ENCODE measurements around the gene TMCC2. TPM values are rescaled to one million over a fixed set of nuclear protein-coding genes. Genes with fewer than 3 reads are reported as not detected.

TMCC2 gene
- total RNA-seq, 2 experiments from 2014 or later = 2.6 to 5.3 TPM

DNA sequence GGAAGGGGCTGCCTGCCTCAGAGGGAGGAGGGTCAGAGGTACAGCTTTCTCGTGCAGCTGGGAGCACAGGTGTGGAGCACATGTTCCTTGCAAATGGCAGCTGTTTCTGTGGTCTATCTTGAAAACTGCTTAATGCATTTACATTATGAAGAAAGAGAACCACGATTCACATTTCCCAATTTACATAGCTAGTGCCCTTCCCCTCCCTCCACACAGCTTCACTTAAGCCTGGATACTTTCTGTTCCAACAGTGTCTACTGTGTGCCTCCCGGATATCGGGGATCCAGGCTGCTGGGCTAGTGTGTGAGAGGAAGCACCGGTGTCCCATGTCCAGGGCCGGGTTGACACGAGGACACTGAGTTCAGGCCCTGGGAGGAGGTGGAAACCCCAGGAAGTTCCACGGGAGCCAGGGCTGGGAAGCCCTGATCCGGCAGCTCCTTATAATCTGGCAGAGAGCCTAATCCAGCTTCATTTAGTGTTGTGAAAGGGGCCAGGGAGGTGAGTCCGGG lies 31.6 kb downstream of the TMCC2 start:
- CTCF ChIA-PET = interaction anchor here (1.0 to 16.4 kb wide), 7 partner anchors 9 to 270 kb away, joined by 3 to 207 read pairs (median 5); partner anchors contain the start of gene TMCC2
- Mint-ChIP-seq H3K4me1 (peaks cover 21% of the 10 kb centered on the region), H3K27me3 (no peaks in the 10 kb centered on the region), H3K4me3 (no peak overlapping the region), H3K27ac (no peak overlapping the region), H3K9me3 (ENCODE audit: low read depth) (no peaks in the 10 kb centered on the region), H3K36me3 (no peaks in the 10 kb centered on the region)
- no peak for DNase-seq
- ATAC-seq = no peak

DNA sequence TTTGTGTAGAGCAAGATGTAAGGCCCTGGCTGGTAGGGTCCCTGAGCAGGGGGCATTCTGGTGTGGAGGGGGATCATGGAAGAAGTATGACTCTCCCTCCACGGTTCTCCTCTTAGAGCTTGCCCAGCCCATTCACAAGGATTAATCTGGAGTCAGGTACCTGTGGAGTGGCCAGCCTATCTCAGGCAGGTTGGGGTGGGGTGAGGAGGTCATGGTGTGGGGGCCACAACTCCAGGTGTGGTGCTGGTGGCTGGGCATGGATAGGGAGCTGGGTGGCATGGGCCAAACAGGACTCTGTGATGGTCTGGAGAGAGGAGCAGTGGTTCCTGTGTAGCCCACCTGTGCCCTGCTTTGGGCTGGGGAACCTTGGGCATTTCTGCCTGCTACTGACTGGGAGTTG lies 32.3 kb downstream of the TMCC2 start:
- no peak overlapping the region for H3K4me3 Mint-ChIP-seq
- DNase-seq = no peak
- H3K27me3 Mint-ChIP-seq = no peaks in the 10 kb centered on the region
- no peak overlapping the region for H3K27ac Mint-ChIP-seq
- no peaks in the 10 kb centered on the region for H3K9me3 Mint-ChIP-seq (ENCODE audit: low read depth)
- peaks cover 21% of the 10 kb centered on the region for H3K4me1 Mint-ChIP-seq
- ATAC-seq = no peak
- CTCF ChIA-PET = interaction anchor here (0.9 to 16.4 kb wide), 9 partner anchors 9 to 271 kb away, joined by 3 to 207 read pairs (median 5); partner anchors contain the start of gene TMCC2
- no peaks in the 10 kb centered on the region for H3K36me3 Mint-ChIP-seq

DNA sequence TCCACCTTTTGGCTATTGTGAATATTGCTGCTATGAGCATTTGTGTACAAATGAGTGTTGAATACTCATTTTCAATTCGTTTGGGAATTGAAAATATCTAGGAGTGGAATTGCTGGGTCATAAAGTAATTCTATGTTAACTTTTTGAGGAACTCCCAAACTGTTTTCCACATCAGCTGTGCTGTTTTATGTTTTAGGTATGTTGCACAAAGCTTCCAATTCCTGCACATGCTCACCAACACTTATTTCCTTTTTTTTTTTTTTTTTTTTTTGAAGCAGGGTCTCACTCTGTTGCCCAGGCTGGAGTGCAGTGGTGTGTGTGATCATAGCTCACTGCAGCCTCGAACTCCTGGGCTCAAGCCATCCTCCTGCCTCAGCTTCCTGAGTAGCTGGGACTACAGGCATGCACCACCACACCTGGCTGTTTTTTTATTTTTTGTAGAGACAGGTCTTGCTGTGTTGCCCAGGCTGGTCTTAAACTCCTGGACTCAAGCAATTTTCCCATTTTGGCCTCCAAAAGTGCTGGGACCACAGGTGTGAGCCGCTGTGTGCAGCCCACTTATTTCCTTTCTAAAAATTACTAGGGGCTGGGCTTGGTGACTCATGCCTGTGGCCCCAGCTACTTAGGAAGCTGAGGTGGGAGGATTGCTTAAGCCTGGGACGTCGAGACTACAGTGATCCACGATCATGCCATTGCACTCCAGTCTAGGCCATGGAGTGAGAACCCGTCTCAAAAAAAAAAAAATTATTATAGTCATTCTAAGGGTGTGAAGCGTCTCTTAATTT lies 33.4 kb downstream of the TMCC2 start:
- H3K27me3 Mint-ChIP-seq = no peaks in the 10 kb centered on the region
- H3K9me3 Mint-ChIP-seq (ENCODE audit: low read depth) = no peaks in the 10 kb centered on the region
- H3K4me3 Mint-ChIP-seq = no peak overlapping the region
- no peaks in the 10 kb centered on the region for H3K36me3 Mint-ChIP-seq
- peaks cover 21% of the 10 kb centered on the region for H3K4me1 Mint-ChIP-seq
- H3K27ac Mint-ChIP-seq = no peak overlapping the region
- CTCF ChIA-PET = interaction anchor here (0.6 to 16.4 kb wide), 13 partner anchors 9 to 284 kb away, joined by 3 to 207 read pairs (median 4); partner anchors contain the start of gene TMCC2
- ATAC-seq = peak; percentile 52
- DNase-seq = peak; percentile 49

DNA sequence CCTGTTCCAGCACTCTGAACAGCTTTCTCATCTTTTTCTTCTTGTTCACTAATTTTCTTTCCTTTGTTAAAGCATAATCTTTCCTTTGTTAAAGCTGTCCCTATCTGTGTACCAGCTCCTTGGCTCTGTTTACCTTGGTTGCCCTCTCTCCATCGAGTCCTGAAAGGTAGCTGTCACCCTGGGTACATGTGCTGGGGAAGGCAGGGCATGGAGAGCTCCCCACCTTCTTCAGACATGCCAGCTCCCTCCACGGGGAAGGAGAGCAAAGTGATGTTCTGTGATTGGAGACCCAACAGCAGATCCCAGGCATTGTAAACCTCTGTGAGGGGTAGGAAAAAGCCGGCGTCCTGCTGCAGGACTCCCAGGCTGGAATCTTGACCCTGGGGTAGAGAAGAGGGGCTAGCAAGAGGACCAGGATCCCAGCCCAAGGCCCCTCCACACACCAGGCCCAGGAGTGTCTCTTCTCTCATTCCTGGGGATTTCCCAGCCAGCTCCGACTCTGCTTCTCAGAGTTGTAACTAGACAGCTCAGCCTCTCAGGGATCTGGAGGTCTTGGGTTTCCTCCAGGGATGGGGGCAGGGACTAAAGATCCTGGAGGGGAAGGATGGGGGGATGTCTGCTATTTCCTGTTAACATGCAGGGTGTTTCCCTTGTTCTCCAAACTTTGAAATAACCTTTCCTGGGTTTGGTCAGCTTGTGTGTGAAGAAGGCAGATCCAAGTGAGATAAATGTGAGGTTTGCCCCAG lies 34.4 kb downstream of the TMCC2 start:
- Mint-ChIP-seq H3K27ac (no peak overlapping the region), H3K27me3 (no peaks in the 10 kb centered on the region), H3K4me1 (peaks cover 23% of the 10 kb centered on the region), H3K4me3 (no peak overlapping the region), H3K36me3 (no peaks in the 10 kb centered on the region), H3K9me3 (ENCODE audit: low read depth) (no peaks in the 10 kb centered on the region)
- CTCF ChIA-PET = interaction anchor here (0.7 to 16.4 kb wide), 13 partner anchors 10 to 286 kb away, joined by 3 to 207 read pairs (median 3); partner anchors contain the start of gene TMCC2
- ATAC-seq (no peak), DNase-seq (no peak)

DNA sequence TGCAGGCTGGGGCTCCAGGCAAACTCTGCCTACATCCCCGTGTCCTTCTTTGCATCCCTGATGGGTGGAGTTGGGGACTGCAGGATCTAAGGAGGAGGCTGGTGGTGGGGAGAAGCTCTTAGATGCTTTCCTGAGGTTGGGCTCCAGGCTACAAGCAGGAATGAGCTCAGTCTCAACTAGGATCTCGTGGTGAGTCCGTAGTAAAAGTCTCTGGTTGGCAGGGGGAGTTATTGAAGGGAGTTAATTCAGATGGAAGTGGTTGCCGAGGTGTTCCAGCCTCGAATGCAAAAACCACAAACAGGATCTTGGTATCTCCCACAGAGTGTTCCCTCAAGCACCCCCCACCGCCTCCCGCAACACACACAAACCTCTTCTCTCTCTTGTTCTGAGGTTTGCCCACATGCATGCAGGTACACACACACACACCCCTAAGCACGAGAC lies 35.0 kb downstream of the TMCC2 start:
- DNase-seq (no peak), ATAC-seq (no peak)
- no peak overlapping the region for H3K27ac Mint-ChIP-seq
- no peaks in the 10 kb centered on the region for H3K27me3 Mint-ChIP-seq
- H3K4me1 Mint-ChIP-seq = peaks cover 28% of the 10 kb centered on the region
- H3K9me3 Mint-ChIP-seq (ENCODE audit: low read depth) = no peaks in the 10 kb centered on the region
- CTCF ChIA-PET = interaction anchor here (0.7 to 16.4 kb wide), 11 partner anchors 10 to 287 kb away, joined by 3 to 207 read pairs (median 3); partner anchors contain the start of gene TMCC2
- no peak overlapping the region for H3K4me3 Mint-ChIP-seq
- no peaks in the 10 kb centered on the region for H3K36me3 Mint-ChIP-seq

DNA sequence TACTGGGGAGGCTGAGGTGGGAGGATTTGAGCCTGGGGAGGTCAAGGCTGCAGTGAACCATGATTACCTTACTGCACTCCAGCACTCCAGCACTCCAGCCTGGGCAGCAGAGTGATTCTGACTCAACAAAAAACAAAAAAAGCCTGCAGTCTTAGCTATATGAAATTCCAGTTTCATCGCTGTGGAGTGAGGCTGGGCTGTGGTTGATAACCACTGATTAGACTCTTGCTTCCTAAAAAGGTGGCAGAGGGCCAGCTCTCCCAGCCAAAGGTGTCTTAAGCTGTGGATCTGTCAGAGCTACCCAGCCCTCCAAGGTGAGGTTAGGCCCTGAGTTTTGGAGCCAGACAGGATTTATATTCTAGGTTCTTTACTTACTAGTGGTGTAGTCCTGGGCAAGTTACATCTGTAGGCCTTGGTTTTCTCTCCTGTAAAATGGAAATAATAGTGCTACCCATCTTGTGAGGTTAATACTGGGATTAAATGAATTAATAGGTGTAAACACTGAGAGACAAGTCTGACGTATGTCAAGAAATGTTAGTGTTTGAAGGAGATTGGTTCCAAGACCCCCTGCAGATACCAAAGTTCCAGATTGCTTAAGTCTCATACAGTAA lies 35.9 kb downstream of the TMCC2 start:
- Mint-ChIP-seq H3K27ac (no peak overlapping the region), H3K9me3 (ENCODE audit: low read depth) (no peaks in the 10 kb centered on the region), H3K27me3 (no peaks in the 10 kb centered on the region), H3K4me1 (peaks cover 28% of the 10 kb centered on the region), H3K36me3 (no peaks in the 10 kb centered on the region), H3K4me3 (no peak overlapping the region)
- no peak for ATAC-seq
- CTCF ChIA-PET = interaction anchor here (0.7 to 16.4 kb wide), 5 partner anchors 9 to 74 kb away, joined by 3 to 207 read pairs (median 4); partner anchors contain the start of gene TMCC2
- no peak for DNase-seq

DNA sequence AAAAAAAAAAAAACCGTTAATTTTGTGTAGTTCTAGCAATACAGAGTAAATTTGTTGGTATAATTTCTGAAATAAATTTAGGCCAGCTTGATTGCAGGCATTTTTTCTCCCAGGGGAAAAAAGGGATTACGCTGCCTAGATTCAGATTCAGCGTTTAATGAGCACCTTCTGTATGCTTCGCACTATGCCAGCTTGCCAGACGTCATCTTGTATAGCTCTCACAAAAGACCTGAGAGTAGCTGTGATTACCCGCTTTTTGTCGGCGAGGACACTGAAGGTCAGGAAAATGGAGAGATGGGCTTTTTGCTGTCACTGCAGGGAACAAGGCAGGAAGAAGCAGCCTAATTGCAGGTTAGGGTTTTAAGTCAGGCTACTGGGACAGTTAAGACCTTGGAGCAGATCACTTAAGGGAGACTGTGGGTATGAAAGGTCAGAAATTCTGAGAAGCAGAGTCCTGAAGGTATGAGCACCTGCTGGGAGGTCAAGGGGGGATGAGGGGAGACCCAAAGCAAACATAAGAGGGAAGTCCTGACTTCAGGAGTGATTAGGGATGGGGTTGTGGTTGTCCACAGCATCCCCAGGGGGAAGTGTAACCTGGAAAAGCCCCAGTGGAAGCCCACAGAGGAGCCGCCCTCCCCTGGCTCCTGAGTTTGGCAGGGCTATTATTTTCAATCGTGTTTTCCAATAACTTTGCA lies 39.0 kb downstream of the TMCC2 start:
- Mint-ChIP-seq H3K27me3 (no peaks in the 10 kb centered on the region), H3K4me3 (no peak overlapping the region), H3K4me1 (peaks cover 22% of the 10 kb centered on the region), H3K9me3 (ENCODE audit: low read depth) (no peaks in the 10 kb centered on the region), H3K27ac (no peak overlapping the region), H3K36me3 (no peaks in the 10 kb centered on the region)
- ATAC-seq (no peak), DNase-seq (no peak)
- CTCF ChIA-PET = interaction anchor here (1.0 to 1.5 kb wide), 6 partner anchors 10 to 68 kb away, joined by 3 to 4 read pairs (median 3); no protein-coding TSS in a partner anchor

DNA sequence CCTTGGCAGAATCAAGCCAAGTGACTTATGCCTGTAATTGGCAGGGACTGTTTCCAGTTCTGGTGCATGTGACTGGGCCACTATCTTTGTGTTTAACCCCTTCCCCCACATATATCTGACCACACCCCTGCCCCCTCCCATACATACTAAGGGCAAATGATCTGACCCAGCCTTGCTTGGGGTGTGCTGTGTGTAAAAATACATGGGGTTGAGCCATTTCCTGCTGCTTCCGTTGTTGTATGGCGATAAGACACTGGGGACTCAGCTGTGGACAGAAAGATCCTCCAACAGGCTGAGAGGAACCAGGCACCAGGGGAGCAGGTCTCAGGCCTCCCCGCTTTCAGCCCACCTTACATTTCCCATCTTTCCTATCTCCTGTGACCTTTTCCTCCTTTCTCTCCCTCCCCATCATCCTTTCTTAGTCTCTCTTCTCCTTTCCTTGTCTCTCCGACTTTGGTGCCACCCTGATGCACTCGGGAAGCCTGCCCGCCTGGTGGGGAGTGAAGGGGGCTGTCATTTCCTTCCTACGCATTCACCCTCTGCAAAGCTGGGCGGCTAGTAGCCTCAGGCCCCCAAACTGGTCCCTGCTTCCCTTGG lies 39.7 kb downstream of the TMCC2 start:
- Mint-ChIP-seq H3K27ac (no peak overlapping the region), H3K36me3 (no peaks in the 10 kb centered on the region), H3K9me3 (ENCODE audit: low read depth) (no peaks in the 10 kb centered on the region), H3K4me3 (no peak overlapping the region), H3K4me1 (peaks cover 17% of the 10 kb centered on the region), H3K27me3 (no peaks in the 10 kb centered on the region)
- ATAC-seq (no peak), DNase-seq (no peak)
- CTCF ChIA-PET = interaction anchor here (1.0 to 1.5 kb wide), 4 partner anchors 10 to 68 kb away, joined by 3 to 4 read pairs (median 3); no protein-coding TSS in a partner anchor

DNA sequence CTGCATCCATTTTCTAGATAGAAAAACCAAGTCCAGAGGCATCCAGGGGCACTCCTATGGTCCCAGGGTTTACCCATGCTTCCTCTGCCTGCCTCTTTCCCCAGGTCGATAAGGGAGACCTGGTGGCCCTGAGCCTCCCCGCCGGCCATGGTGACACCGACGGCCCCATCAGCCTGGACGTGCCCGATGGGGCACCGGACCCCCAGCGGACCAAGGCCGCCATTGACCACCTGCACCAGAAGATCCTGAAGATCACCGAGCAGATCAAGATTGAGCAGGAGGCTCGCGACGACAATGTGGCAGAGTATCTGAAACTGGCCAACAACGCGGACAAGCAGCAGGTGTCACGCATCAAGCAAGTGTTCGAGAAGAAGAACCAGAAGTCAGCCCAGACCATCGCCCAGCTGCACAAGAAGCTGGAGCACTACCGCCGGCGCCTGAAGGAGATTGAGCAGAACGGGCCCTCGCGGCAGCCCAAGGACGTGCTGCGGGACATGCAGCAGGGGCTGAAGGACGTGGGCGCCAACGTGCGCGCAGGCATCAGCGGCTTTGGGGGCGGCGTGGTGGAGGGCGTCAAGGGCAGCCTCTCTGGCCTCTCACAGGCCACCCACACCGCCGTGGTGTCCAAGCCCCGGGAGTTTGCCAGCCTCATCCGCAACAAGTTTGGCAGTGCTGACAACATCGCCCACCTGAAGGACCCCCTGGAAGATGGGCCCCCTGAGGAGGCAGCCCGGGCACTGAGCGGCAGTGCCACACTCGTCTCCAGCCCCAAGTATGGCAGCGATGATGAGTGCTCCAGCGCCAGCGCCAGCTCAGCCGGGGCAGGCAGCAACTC lies 41.3 kb downstream of the TMCC2 start:
- Mint-ChIP-seq H3K27ac (no peak overlapping the region), H3K27me3 (no peaks in the 10 kb centered on the region), H3K9me3 (ENCODE audit: low read depth) (no peaks in the 10 kb centered on the region), H3K4me1 (peaks cover 13% of the 10 kb centered on the region), H3K36me3 (no peaks in the 10 kb centered on the region), H3K4me3 (no peak overlapping the region)
- CTCF ChIA-PET = interaction anchor here (1.9 to 22.0 kb wide), 3 partner anchors 13 to 72 kb away, joined by 4 to 1096 read pairs (median 53); partner anchors contain the start of gene NUAK2
- no peak for ATAC-seq
- DNase-seq = no peak

DNA sequence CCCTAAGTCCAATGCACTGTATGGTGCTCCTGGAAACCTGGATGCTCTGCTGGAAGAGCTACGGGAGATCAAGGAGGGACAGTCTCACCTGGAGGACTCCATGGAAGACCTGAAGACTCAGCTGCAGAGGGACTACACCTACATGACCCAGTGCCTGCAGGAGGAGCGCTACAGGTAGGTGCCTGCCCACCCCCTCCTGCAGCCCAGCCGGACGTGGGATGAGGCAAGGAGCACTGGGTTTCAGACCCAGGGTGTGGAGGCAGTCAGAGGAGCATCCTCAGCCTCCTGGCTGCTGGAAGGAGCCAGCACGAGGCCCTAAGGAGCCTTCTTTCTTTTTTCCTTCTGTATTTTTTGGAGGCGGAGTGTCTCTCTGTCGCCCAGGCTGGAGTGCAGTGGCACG lies 42.0 kb downstream of the TMCC2 start:
- H3K4me3 Mint-ChIP-seq = no peak overlapping the region
- no peaks in the 10 kb centered on the region for H3K9me3 Mint-ChIP-seq (ENCODE audit: low read depth)
- CTCF ChIA-PET = interaction anchor here (1.6 to 22.0 kb wide), 4 partner anchors 13 to 161 kb away, joined by 4 to 1096 read pairs (median 29); partner anchors contain the start of gene NUAK2
- H3K36me3 Mint-ChIP-seq = no peaks in the 10 kb centered on the region
- no peaks in the 10 kb centered on the region for H3K27me3 Mint-ChIP-seq
- no peak overlapping the region for H3K27ac Mint-ChIP-seq
- peaks cover 15% of the 10 kb centered on the region for H3K4me1 Mint-ChIP-seq
- DNase-seq (no peak), ATAC-seq (no peak)

DNA sequence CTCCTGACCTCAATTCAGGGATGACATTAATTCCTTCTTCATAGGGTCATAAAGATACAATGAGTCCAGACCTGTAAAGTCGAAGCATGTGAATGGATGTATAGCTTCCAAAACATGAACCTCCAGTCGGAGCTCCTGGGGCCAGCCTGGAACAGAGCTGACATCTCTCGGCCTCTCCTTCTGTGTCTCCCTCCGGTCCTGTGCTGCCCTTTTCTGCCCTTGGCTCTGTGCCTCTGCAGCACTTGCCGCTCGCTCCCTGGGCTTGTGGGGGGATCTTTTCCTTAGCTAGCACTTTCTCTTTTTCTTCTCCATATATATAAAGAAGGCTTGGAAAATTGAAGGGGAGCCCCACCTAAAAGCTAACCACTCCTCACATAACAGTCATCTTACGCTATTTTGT lies 42.5 kb downstream of the TMCC2 start:
- Mint-ChIP-seq H3K27ac (no peak overlapping the region), H3K27me3 (no peaks in the 10 kb centered on the region), H3K4me1 (peaks cover 15% of the 10 kb centered on the region), H3K4me3 (no peak overlapping the region), H3K9me3 (ENCODE audit: low read depth) (no peaks in the 10 kb centered on the region), H3K36me3 (no peaks in the 10 kb centered on the region)
- CTCF ChIA-PET = interaction anchor here (1.3 to 22.0 kb wide), 7 partner anchors 14 to 217 kb away, joined by 3 to 1096 read pairs (median 13); partner anchors contain the start of gene NUAK2
- no peak for ATAC-seq
- DNase-seq = no peak

Measured in activated CD8-positive, alpha-beta memory T cell treated with anti-CD3 and anti-CD28 coated beads, Interleukin-2, amount 10 ng/mL, durations not matched to agents 7 days and 5 days (primary cell).